T-helper 1 cell treated with Interleukin-12 subunit alpha and Interleukin-12 subunit beta and Interleukin-4 antibody, amounts not matched to agents 30 μg/mL and 1 μg/mL, for 36 hours (primary cell): ENCODE results near the gene SPRING1.

Experiments used
- H3K27ac Mint-ChIP-seq: one replicate; pipeline ENCODE4 v1.8.0; 2021; ENCODE audit warnings: mild to moderate bottlenecking, mixed read lengths
- H3K27me3 Mint-ChIP-seq: one replicate; pipeline ENCODE4 v1.8.0; 2021; ENCODE audit warnings: low read depth, mixed read lengths
- H3K36me3 Mint-ChIP-seq: one replicate; pipeline ENCODE4 v1.8.0; 2021; ENCODE audit warnings: low read depth, mixed read lengths
- H3K4me1 Mint-ChIP-seq: one replicate; pipeline ENCODE4 v1.8.0; 2021; ENCODE audit warnings: low read depth, mixed read lengths
- H3K4me3 Mint-ChIP-seq: one replicate; pipeline ENCODE4 v1.8.0; 2021; ENCODE audit warnings: mild to moderate bottlenecking, moderate library complexity, mixed read lengths
- H3K9me3 Mint-ChIP-seq: one replicate; pipeline ENCODE4 v1.8.0; 2021; ENCODE audit warnings: mixed read lengths

Gene SPRING1

GRCh38 chr12:116691205-116691604 lies 46.7 kb downstream of the SPRING1 start:
- Mint-ChIP-seq H3K4me3 (no peak overlapping the region), H3K4me1 (peaks cover 11% of the 10 kb centered on the region), H3K36me3 (no peaks in the 10 kb centered on the region), H3K9me3 (no peaks in the 10 kb centered on the region), H3K27me3 (peaks cover 37% of the 10 kb centered on the region), H3K27ac (no peak overlapping the region)

- Mint-ChIP-seq H3K27me3 (peaks cover 30% of the 10 kb centered on the region), H3K4me3 (no peak overlapping the region)
Measured at GRCh38 chr12:116689979-116690744, 47.7 kb downstream of the SPRING1 start.

GRCh38 chr12:116689521-116689920 lies 48.3 kb downstream of the SPRING1 start:
- no peak overlapping the region for H3K4me3 Mint-ChIP-seq
- no peaks in the 10 kb centered on the region for H3K9me3 Mint-ChIP-seq
- peaks cover 8% of the 10 kb centered on the region for H3K4me1 Mint-ChIP-seq
- no peaks in the 10 kb centered on the region for H3K36me3 Mint-ChIP-seq
- peaks cover 24% of the 10 kb centered on the region for H3K27me3 Mint-ChIP-seq
- no peak overlapping the region for H3K27ac Mint-ChIP-seq

More at GRCh38 chr12:116689979-116690744, 47.7 kb downstream of the SPRING1 start:
- Mint-ChIP-seq H3K9me3 (no peaks in the 10 kb centered on the region), H3K27ac (no peak overlapping the region), H3K36me3 (no peaks in the 10 kb centered on the region), H3K4me1 (peaks cover 11% of the 10 kb centered on the region)
